ENCODE data around the gene CFAP58.

Gene CFAP58

DNA sequence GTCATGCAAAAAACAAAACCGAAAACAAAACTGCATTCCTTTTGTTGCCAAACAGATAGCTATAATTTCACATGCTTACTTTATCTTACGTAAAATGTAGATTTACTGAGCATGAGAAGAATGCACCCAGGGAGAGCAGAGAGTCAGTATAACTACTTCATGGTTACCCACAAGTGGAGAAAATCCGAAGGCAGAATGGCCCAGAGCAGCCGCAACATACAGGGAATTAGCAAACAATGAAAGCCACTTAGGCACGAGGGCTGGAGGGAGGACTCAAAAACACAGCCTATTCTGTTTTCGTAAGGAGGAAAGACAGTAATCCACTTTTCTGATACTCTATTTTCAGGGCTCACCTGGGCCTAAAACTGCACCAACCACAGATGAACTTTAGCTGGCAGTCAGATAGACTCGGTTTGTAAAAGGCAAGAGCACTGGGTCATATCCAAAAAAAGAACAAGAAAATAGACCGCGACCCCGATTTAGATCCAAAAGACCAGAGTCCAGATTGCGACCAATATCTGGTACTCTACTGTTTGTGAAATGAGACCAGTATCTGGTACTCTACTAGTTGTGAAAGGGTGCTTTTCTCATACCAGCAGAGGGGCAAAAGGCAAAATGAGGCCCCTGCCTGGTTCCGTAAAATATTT lies 16.7 kb upstream of the CFAP58 start:
- no peak for DNase-seq

DNA sequence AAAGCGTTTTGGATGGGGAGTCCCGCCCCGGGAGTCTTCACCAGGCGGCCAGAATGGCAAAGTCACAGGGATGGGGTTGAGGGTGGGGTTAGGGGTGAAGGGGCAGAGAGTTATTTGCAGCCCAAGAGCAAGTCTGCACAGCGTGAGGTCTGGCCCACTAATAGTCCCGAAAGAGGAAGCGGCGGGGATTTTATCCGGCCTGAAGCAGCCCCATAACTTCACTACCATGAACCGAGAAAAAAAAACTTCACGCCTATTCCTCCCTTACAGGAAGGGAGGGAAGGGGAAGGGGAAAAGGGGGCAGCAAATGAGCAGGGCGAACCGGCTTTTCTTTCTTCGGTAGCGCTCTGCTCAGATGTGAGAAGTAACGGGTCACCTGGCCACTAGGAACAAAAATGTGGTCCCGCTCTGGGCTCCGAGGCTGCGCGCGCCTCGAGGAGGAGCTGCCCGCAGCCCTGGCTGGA lies 16.1 kb upstream of the CFAP58 start:
- no peak for DNase-seq

DNA sequence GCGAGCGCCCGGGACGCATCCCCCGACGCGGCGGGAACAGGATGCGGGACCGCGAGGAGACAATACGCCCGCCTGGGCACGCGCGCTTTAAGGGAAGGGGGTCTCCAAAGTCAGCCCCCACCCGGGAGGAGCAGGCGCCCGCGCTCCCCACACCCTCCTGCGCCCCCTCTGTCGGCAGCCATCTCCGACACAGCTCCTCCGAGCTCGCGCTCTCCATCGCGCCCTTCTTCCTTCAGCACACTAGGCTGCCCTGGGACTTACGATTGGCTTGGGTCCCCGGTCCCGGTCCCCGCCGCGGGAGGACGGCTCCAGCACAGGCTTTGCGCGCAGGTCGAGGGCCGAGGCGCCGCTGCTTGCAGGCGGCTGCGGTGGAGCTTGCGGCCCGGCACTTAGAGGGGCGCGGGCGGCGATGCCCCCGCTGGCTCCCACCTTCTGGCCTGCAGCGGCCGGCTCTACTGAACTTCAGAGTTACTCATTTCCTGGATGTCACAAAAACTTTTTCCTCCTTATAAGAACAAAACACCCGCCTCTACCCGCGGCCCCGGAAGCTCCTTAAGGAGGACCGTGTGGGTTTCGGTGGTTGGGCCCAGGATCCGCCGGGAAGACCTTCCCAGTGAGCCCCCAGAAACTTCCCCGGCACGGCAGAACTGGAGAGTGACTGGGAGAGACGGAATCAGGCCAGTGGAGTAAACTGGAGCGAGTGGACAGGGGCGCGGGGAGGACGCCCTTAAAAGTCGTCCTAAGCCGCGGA lies 15.5 kb upstream of the CFAP58 start, which contains the start of gene ITPRIP:
Gene ITPRIP, minus strand, starts transcription at position 481 of the 751 bp plus-strand sequence. CDS start 22,414 bp downstream, outside the sequence.
- peak in 1 of 2 experiments; percentile 14 for DNase-seq

DNA sequence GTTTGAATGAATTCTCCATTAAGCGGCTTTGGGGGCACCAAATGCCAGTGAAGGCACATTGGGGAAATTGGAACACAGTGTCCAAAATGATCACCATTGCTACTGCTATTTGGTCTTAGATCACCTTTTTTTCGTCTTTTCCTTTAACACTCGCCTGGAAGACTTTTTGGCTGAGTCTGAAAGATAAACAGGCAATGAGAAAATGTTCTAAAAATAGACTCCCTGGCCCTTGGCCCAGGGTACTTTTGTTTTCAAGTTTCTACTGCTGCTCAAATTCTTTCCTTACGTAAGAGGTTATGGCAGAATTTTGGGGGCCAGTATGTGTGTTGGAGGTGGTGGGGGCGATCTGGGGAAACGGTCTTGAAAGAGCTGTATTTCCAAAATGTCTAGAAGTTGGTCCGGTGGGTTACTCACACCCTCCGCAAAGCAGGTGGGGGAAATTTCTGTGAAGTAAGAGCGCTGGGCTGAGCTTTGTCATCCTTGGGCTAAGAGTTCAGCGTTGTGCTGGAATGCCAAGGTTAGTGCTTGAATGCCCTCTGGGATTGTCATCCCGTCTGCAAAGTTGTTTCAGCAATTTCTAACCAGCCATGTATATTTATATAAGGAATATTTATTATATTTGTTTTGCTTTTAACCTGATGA lies 14.0 kb upstream of the CFAP58 start:
- no peak for DNase-seq

DNA sequence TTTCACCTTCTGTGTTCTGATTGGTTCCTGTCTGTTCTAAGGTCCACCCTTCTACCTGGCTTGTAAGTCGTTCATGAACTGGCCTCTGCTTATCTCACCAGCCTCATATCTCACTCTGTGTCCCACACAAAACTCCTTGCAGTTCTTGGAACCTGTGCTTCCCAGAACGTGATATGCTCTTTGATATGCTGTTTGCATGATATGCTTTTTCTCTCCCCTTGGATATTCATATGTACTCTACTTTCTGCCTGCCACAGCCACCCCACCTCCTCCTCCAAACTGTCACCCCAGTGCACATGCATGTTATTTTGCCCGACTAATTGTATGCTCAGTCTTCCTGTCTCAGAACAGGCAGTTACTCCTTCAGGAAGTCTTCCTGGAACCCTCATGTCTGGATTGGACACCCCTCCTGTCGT lies 13.5 kb upstream of the CFAP58 start:
- no peak for DNase-seq

DNA sequence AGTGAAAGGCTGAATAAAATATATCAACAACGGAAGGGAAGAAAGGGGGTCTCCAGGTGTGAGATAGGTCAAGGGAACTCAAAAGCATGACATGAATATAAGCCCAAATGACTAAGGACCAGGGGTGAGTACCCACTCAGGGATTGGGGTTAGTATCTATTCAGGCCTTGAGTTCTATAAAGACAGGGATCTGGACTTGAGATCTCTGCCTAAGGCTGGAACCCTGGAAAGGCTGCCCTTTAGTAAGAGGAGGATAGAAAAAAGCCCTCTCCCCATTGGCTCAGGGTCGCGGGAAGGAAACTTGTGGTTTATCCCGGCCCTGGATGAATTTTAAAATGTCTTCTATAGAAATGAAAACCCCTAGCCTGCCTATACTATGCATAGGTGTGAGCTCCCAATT lies 13.0 kb upstream of the CFAP58 start:
- no peak for DNase-seq

DNA sequence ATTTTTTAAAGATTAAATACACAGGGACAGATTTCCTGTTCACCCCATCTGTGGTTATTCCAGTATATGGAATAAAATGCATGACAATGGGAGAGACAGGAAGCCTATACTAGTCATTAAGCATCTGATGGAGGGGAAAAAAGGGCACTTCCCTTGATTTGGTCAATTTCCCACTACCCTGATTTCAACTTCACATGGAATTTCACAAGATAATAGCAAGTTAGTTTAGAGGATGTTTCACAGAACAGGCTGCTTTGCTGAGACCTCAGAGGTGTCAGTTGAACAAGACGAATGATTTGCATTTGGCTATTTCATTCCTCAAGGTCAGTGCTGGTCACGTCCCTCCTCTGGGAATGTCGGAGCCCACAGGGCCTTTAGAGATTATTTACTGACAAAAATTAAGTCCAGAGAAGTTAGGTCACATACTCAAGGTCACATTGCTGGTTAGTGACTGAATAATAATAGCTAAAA lies 10.7 kb upstream of the CFAP58 start:
- DNase-seq, result no peak

DNA sequence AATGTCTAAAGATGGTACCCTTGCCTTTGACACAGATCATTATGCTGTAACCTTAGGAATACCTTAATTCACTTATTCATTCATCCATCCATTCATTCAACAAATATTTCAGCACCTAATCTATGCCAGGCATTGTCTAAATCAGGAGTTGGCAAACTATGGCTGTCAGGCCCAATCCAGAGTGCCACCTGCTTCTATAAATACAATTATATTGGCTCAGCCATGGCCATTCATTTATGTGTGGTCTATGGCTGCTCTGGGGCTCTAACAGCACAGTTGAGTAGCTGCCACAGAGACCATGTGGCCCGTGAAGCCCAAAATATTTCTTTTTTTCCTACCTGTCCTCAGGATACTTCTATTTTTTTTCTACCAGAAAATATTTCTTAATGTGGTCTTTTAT lies 9.4 kb upstream of the CFAP58 start:
- DNase-seq, result no peak

DNA sequence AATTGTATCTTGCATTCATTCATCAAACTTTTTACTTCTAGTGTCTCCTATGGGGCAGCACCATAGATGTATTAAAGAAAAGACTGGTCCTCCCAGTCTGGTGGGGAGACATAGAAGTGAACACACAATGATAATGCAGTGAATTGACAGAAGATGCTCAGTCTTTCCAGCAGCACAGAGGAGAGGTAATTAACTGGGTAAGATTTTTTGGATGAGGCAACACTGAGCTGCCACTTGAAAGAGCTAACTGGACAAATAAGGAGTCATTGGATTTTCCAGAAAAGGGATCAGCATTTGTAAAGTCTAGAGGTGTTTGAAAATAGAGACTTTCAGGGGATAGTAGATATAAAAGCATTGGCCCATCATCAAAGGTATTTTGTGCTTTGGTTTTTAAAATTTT lies 8.1 kb upstream of the CFAP58 start:
- DNase-seq, result no peak

DNA sequence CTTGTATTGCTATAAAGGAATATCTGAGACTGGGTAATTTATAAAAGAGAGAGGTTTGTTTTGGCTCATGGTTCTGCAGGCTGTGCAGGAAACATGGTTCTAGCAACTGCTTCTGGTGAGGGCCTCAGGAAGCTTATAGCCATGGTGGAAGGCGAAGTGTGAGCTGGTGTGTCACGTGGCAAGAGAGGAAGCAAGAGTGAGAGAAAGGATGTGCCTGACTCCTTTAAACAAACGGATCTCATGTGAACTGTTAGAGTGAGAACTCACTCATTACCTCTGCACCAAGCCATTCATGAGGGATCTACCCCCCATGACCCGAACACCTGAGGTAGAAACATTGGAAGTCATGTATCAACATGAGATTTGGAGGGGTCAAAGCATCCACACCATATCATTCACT lies 7.7 kb upstream of the CFAP58 start:
- no peak for DNase-seq

DNA sequence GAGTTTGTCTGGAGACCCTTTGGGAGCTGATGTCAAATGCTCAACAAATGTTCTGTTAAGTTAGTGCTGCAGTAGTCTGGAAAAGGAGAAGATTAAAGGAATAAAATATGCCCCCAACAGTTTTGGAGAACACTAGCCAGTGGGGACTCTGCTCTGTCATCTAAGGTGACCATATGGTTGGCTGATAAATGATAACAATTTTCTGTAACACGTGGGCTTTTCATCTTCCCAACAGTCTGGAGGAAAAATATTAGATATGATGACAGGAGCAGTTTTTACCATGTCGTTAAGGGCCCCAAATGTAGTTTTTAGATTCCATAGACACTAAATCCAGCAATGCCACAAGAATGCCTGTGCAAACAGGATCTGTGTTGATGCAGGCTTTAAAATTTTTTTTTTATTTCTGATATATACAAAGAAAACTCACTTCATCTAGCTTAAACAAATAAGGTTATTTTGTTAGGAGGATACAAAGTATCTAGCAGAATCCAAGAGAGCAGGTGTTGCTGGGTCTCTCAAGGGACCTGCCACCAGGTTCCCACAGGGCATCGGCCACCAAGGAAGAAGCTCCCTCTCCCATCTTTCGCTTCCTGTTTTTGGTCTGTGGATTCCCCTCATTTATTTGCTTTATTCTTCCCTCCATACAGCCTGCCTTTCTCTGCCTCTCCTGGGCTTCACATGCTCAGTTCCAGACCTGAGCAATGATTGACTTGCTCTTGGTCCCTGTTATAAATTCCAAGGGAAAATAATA lies 6.2 kb upstream of the CFAP58 start:
- DNase-seq, result no peak

DNA sequence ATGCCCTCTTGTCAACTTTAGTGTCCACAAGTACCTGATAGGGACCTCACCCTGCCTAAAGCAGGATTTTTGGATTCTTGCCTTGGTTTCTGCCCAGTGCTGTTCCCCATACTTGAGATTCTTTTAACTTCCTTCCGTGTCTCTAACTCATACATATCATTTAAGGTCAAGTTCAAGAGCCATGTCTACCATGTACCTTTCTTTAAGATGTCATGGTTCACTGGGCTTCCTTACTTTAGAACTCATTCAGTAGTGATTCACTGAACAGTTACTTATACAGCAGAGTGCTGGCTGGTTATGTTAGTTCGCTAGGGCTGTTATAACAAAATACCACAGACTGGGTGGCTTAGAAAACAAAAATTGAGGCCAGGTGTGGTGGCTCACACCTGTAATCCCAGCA lies 5.0 kb upstream of the CFAP58 start:
- no peak for DNase-seq

DNA sequence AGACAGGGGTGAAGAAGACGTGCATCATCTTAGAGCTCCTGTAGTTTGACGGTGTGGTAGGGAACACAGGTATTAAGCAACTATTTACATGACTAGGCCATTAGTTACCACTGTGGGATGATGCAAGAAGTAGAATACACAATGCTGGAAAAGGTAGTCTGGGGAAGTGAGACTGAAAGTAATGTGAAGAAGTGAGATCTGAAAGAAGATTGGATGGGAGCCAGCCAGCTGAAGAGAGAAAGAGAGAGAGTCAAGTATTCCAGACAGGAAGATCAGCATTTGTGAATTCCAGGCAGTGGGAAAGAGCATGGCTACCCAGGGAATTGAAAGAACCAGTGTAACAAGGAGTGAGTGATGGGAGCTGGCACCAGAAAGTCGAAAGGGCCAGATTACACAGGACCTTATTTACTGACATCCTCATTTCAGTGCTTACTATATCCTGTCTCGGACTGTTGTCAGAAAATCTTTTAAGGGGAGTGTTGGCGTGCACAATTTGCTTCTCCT lies 4.0 kb upstream of the CFAP58 start:
- DNase-seq, result no peak

DNA sequence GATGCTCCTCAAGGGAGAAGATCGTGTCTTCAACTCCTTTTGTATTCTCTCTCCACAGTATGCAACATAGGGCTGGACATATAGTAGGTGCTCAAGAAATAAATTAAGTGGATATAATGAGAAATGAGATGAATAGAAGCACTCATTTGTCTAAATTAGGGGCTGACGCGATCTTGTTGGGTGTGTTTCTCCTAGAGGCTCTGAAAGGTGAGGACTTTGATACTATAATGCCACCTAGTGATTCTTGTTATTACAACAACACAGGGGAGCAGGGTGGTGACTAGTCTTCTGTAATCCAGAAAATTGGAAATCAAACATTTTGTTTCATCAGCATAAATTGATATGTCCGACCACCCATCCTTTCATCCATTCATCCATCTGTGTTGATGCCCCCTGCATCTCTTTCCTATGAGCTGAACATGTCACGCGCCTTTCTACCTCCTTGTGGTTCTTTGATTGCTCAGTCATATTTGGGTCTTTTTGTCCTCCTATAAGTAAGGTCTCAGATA lies 3.5 kb upstream of the CFAP58 start:
- peak in 1 of 2 experiments; percentile 48 for DNase-seq

DNA sequence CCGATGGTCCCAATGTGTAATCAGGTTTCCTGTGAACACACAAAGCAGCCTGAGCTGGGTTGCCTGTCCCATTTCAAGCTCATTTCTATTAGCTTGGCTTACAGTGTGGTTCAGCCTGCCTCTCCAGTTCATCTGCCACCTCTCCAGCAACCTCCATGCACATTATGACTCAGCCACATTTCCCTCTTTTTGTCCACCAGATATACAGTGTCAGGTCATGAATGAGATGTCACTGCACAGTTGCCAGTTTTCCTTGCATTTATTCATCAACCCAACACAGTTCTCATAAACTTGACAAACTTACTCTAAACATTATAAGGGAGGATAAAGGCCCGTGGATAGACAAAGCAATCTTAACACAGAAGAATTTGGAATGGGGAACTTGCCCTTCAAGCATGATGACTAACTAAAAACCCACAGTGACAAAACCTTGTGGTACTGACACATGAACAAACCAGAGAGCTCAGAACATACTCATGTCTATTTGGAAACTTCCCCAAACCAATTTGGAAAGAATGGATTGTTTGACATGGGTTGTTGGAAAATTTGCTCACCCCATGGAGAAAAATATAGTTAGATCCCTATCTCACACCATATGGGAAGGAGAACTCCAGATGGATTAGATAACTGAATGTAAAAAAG lies 2.5 kb upstream of the CFAP58 start:
- DNase-seq, result no peak

DNA sequence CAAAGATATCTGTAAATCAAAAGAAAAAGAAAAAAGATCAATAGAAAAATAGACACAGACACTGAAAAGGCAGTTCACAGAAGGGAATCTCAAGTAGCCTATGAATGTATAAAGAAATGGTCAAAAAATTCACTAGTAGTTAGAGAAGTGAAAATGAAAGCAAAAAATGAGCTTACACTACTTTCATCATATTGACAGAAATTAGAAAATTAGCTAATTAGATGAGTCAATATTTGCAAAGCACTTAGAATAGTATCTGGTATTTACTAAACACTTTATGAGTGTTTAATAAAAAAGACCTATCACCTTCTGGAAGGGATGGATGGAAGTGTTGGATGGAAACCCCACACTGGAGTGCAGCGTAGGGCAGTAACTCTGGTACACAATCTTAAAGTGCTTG lies 1.7 kb upstream of the CFAP58 start:
- DNase-seq, result no peak

DNA sequence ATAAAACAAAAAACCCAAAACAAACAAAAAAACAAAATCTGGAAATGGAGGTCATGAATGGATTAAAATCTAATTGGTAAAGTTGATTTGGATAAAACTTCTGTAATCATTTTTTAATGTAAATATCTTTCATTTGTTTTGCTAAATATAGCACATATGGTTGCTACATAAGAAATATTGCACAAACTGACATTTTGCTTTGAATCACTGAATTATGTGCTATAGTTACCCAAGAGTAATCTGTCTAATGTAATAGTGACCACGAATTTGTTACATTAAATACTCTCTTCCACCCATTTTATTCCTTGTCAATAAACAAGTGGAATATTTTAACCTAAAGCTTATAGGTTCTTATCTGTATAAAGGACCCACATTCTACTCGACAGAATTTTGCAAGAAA lies 6.2 kb downstream of the CFAP58 start:
- DNase-seq, result no peak

DNA sequence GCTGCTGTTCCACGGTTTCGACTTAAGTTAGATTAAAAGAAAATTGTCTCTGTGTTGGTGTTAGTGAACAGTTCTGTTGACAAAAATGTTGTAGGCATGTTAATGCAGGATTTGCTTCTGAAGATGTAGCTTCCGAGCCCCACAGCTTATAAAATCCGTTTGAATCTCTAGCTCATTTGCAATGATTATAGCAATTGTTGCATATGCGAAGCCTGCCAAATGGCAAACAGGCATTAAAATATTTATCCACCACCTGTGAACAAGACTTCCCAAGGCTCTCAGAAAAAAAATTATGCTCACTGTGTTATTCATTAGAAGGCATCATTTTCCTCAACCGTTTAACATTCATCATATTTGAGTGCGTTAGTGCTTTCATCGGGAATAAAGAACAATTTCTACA lies 14.3 kb downstream of the CFAP58 start:
- DNase-seq, result no peak

DNA sequence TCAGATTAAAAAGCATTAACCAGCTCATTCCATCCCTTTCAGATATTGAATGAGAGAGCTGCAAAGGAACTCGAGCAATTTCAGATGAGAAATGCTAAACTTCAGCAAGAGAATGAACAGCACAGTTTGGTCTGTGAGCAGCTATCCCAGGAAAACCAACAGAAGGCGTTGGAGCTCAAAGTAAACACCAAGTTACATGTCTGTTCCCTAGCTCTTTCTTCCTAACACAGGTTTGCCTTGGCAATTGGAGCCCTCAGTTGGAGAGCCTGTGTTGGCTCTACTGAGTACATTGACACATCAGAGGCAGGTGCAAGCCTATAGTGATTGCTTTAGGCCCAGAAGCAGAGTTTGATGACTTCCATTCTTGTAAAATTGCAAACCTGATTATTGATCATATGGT lies 14.7 kb downstream of the CFAP58 start:
- DNase-seq, result no peak

DNA sequence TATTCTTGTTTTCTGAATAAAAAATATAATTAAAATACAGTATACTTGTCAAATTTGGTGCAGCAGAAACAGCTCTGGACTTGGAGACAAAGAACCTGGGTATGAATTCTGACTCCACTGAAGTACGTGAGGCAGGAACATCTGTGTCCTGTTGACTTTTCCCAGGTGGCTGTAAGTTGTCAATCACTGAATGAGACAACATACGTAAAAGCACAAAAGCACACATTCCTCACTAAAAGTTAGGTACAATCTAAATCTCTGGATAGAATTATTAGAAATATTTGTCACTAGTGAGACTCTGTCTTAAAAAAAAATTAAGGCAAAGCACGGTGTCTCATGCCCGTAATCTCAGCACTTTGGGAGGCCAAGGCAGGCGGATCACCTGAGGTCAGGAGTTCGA lies 18.1 kb downstream of the CFAP58 start:
- DNase-seq, result no peak

DNA sequence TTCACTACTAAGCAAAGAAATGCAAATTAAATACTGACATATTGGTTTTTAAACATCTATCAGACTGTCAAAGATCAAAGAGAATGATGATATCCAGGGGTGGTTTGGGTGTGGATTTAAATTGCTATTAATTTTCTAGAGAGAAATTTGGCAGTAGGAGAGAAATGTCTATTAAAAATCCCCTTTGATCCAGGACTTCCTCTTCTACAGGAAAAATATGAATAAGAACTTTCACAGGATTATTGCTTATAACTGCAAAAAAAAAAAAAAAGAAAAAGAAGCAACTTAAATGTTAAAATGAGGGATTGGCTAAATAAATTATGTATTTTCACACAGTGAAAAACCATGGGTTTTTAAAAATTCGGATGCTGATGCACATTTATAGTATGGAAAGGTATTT lies 21.0 kb downstream of the CFAP58 start:
- no peak for DNase-seq

DNA sequence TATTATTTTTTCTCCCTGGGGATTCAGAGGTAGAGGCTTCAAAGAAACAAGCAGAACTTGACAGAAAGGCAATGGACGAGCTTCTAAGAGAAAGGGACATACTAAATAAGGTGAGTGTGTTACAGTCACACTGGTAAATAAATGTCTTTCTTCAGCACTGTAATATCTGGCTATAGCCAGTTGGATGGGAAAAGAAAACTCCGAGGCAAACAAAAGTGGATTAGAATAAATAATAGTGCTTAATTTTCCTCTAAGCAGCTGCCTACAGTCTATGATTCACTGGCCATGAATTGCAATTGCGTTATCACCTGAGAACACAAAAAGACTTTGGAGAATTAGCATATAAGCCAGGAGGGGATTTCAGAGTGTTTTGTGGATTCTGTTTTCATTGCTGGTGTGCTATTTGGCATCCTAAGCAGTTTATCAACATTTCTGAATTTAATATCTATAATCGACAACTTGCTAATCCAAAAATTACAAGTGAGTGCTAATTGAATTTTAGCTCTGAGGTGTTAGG lies 23.2 kb downstream of the CFAP58 start:
- no peak for DNase-seq

Measured in NCI-H524 (cell line).